A549 treated with DMSO at 1 μM for 4 hours (cell line): ENCODE measurements around the gene ZYX. TPM values are rescaled to one million over a fixed set of nuclear protein-coding genes. Genes with fewer than 3 reads are reported as not detected.

Source experiments
- total RNA-seq: library from RNA; stranded (reverse); fragments of 200-300 nt; extraction: Qiagen RNA extraction; gene quantifications from 5 replicates; pipeline ENCODE4 v1.2.3, GENCODE V29; 2022; ENCODE audit warnings: low read depth

Gene ZYX, protein sequence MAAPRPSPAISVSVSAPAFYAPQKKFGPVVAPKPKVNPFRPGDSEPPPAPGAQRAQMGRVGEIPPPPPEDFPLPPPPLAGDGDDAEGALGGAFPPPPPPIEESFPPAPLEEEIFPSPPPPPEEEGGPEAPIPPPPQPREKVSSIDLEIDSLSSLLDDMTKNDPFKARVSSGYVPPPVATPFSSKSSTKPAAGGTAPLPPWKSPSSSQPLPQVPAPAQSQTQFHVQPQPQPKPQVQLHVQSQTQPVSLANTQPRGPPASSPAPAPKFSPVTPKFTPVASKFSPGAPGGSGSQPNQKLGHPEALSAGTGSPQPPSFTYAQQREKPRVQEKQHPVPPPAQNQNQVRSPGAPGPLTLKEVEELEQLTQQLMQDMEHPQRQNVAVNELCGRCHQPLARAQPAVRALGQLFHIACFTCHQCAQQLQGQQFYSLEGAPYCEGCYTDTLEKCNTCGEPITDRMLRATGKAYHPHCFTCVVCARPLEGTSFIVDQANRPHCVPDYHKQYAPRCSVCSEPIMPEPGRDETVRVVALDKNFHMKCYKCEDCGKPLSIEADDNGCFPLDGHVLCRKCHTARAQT
- total RNA-seq = 164 to 197 TPM (median 174 TPM) in 5 replicates

DNA sequence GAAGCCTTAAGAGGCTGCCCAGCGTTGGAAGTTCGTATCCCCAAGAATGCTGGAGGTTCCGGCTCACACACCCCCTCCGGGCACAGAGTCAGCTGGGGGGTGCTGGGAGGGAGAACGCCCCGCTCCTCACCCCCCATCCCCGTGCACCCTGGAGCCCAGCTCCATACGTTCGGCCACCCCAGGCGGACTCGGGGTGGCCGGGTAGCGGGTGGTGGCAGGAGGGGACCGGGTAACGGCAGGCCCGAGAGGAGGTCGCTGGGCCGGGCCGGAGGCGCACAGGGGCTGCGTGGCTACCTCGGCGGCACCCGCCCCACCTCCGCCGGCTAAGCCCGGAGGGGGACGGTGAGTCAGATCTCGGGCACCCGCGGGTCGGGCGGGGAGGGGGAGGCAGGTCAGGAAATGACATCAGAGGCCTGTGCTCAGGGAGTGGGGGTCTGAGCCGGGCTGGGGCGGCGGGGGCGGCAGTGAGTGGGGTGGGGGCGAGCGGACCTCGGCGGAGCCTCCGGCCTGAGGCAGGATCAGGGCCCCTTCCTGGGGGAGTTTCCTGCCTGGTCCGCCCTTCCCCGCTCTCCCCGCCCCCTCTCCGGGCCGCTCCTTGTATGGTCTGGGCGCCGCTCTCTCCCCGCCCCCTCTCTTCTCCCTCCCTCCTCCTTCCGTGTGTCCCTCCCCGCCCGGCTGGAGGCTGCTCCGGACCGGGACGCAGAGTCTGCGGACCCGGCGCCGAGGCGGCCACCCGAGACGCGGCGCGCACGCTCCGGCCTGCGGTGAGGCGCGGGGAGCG is at the start of gene ZYX:
Gene ZYX (plus strand): TSS at position 700 of the 781 bp plus-strand sequence. CDS start 227 bp downstream, outside the sequence.

DNA sequence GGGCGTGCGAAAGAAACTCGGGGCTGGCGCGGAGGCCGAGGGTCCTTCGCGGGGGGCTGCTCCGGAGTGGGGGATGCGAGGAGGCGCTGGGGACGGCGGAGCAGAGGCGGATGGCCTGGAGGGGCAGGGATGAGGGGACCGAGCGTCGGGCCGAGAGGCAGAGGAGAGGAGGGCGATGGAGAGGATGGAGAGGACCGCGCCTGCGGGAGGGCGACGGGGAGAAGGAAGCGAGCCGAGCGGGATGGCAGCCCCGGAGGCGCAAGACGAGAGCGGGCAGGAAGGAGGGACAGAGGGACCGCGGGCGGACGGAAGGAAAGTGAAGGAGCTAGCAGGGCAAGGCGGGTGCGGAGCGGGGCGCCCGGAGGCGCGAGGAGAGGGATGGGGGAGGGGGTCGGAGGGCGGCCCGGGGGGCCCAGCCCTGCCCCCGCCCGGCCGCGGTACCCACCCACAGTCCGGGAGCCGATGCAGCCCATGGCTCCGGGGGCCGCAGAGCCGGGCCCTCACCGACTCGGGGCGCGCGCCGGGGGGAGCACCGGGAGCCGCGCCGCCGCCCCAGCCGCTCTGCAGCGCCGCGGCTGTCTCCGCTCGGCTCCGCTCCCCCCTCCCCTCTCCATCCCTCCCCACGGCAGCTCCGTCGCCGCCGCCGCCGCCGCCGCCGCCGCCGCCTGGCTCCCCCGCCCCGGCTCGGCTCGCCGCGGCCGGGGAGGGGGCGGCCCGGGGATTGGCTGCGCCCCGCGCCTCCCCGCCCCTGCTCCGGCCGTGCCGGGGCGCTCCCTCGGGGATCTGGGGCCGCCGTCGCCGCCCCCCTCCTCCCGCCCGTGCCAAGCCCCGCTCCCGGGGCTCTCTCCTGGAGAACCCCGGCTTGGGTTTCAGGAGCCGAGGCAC is 18.8 kb upstream of the ZYX start, which contains the start of gene FAM131B:
Gene FAM131B (minus strand): TSS at position 583 of the 885 bp plus-strand sequence. CDS start 110 bp downstream, at position 473.

DNA sequence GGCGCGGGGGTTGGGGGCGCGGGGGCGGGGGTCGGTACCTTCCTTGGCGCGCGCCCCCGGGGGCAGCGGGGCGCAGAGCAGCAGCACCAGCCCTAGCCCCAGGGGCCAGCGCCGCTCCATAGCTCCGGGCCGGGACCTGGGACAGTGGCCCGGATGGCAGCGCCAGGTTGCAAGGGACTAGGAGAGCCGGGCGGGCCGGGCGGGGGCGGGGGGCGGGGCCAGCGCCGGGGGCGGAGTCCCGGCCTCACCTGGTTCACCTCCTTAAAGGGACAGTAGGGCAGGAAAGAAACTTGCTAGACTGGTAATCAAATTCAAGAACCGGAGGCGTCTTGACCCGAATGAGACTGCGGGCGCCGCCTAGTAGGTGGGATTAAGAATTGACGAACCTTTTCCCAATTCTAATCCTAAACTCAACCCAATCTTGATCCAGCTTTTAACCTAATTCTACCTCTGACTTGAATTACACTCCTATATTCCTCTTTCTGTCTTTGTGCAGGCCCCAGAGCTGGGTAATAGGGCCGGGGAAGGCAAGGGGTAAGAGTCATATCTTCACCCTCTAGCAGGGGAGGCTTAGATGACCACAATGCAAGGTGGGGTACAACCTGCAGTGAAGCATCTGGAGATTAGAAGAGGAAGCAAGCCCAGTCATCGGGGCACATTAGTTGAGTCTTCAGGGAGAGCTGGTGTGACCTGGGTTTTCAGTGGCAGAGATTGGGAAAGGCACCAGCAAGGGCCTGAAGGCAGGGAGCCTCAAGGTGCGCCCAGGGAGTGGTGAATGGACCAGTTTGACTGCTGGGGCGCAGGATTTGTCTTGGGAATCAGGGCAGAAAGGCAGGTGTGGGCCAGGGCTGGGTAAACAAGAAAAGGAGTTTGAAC is 27.8 kb downstream of the ZYX start, which contains the start of gene EPHA1:
Gene EPHA1 (minus strand): TSS at position 171 of the 876 bp plus-strand sequence. CDS start 51 bp downstream, at position 120.

Other genes with a start within 250 kb of the ZYX start
- gene PIP, start 249.3 kb upstream of the ZYX start, total RNA-seq = not detected in 5 replicates
- gene TAS2R39, start 197.9 kb upstream of the ZYX start, total RNA-seq = not detected in 5 replicates
- not detected in 5 replicates for gene TAS2R40, start 159.3 kb upstream of the ZYX start, total RNA-seq
- gene GSTK1, start 117.9 kb upstream of the ZYX start, total RNA-seq = 110 to 116 TPM (median 115 TPM) in 5 replicates
- 0.57 to 1.8 TPM (median 0.81 TPM) in 5 replicates for gene TMEM139, start 96.4 kb upstream of the ZYX start, total RNA-seq
- 20.6 to 30.8 TPM (median 21.1 TPM) in 5 replicates for gene CASP2, start 93.0 kb upstream of the ZYX start, total RNA-seq
- gene CLCN1, start 65.2 kb upstream of the ZYX start, total RNA-seq = 0.03 to 0.07 TPM (median 0.06 TPM) in 3 of 5 replicates, not detected in the others
- gene FAM131B, start 18.6 kb upstream of the ZYX start, total RNA-seq = 0.36 to 0.72 TPM (median 0.58 TPM) in 5 replicates
- gene EPHA1, start 27.5 kb downstream of the ZYX start, total RNA-seq = 0.27 TPM in 1 of 5 replicates, not detected in the others
- gene TAS2R60, start 62.1 kb downstream of the ZYX start, total RNA-seq = not detected in 5 replicates
- gene TAS2R41, start 96.5 kb downstream of the ZYX start, total RNA-seq = not detected in 5 replicates
- not detected in 5 replicates for gene CTAGE15, start 190.5 kb downstream of the ZYX start, total RNA-seq
- 0.20 to 0.37 TPM (median 0.30 TPM) in 5 replicates for gene TCAF2, start 239.6 kb downstream of the ZYX start, total RNA-seq